ENCODE measurements around the gene MTNR1B. TPM values are rescaled to one million over a fixed set of nuclear protein-coding genes. Genes with fewer than 3 reads are reported as not detected.

Gene MTNR1B
- total and polyA plus RNA-seq, 10 of the 15 experiments (the other 5 are each of a cell fraction or from before 2014, with no cell fraction given) = not detected

DNA sequence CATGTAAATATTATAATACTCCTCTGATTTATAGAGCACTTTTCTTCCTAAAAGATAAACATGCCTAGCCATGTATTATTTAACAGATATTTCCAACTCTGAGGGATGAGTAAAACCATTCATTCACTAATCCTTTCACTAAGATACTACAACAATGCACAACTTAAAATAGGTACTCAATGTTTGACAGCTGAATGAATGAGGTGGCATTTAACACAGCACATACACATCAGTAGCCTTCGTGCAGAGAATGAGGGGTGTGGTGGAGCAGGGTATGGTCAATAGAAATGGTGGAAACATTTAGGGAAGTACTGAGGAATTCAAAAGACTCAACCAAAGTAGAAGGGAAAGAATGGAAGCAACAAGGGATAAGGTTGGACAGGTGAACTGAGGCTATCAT is 46.7 kb upstream of the MTNR1B start:
- Histone ChIP-seq H3K4me1 (ENCODE audit: control insufficient read depth, insufficient read depth, low read length) (no peaks in the 10 kb centered on the region), H3K79me2 (ENCODE audit: control insufficient read depth, insufficient read depth, low read length) (no peaks in the 10 kb centered on the region), H4K20me1 (ENCODE audit: control insufficient read depth, insufficient read depth) (no peaks in the 10 kb centered on the region), H3K4me2 (ENCODE audit: control insufficient read depth, insufficient read depth) (no peak overlapping the region), H3K9ac (ENCODE audit: control insufficient read depth, insufficient read depth, low read length) (no peak overlapping the region), H3K27ac (ENCODE audit: control insufficient read depth, insufficient read depth) (no peak overlapping the region), H3K9me3 (replicated peaks; ENCODE audit: control insufficient read depth, insufficient read depth, low read length) (no peaks in the 10 kb centered on the region; the same call in 2 of the 3 replicates), H3K36me3 (ENCODE audit: control insufficient read depth in 2 of 2, insufficient read depth in 2 of 2, low read length in 1 of 2) (no peaks in the 10 kb centered on the region), H3K27me3 (replicated peaks in 1 of 2; ENCODE audit: control insufficient read depth in 2 of 2, insufficient read depth in 2 of 2, low read length in 1 of 2) (no peaks in the 10 kb centered on the region), H3K4me3 (no peak overlapping the region), H2AFZ (ENCODE audit: control insufficient read depth, low read depth, low read length) (no peak overlapping the region)
- 0% methylated on average over 1 of the region's 1 CpG for WGBS (ENCODE audit: insufficient coverage, insufficient replicate concordance, low lambda C conversion rate, missing lambda C conversion rate)
- DNase-seq (ENCODE audit: low read depth, low spot score) (no peak), FAIRE-seq (no peak), ATAC-seq (no peak)
- intact Hi-C loops (cut with micrococcal nuclease; ENCODE audit: unreplicated experiment) (no loop called here), in situ Hi-C loops (cut with MboI) (no loop called here)
- CTCF ChIA-PET = no interaction called here
- SMC1A ChIA-PET (ENCODE audit: uncharacterized antibody, unreplicated experiment) = no interaction called here
- BruUV-seq (replicated peaks) = no TSS peak
- RAD21 ChIA-PET (ENCODE audit: unreplicated experiment) = no interaction called here
- no peak for TF ChIP-seq PBX3 (IDR thresholded peaks at IDR 0.05; ENCODE audit: insufficient replicate concordance, low read depth, low read length)
- TF ChIP-seq CHD4 (IDR thresholded peaks at IDR 0.05) = no peak
- POLR2A ChIA-PET = interaction anchor here (0.7 kb wide), 1 partner anchor 12 kb away, joined by 3 read pairs; no protein-coding TSS in a partner anchor

- WGBS (ENCODE audit: insufficient coverage, insufficient replicate concordance, low lambda C conversion rate, missing lambda C conversion rate) = 47% methylated on average over 3 of the region's 3 CpGs
- ChIA-PET SMC1A (ENCODE audit: uncharacterized antibody, unreplicated experiment) (no interaction called here), RAD21 (ENCODE audit: unreplicated experiment) (no interaction called here), CTCF (no interaction called here), POLR2A (no interaction called here)
- no peak for ATAC-seq
- H3K27ac ChIP-seq (ENCODE audit: control insufficient read depth, insufficient read depth) = no peak overlapping the region
- intact Hi-C loops (cut with micrococcal nuclease; ENCODE audit: unreplicated experiment) (no loop called here), in situ Hi-C loops (cut with MboI) (no loop called here)
- H3K9me3 ChIP-seq (replicated peaks; ENCODE audit: control insufficient read depth, insufficient read depth, low read length) = no peaks in the 10 kb centered on the region; the same call in 2 of the 3 replicates
- no peak overlapping the region for H2AFZ ChIP-seq (ENCODE audit: control insufficient read depth, low read depth, low read length)
- H3K27me3 ChIP-seq (replicated peaks in 1 of 2; ENCODE audit: control insufficient read depth in 2 of 2, insufficient read depth in 2 of 2, low read length in 1 of 2) = no peaks in the 10 kb centered on the region
- BruUV-seq (replicated peaks) = no TSS peak
- H3K4me3 ChIP-seq = no peak overlapping the region
- no peaks in the 10 kb centered on the region for H3K36me3 ChIP-seq (ENCODE audit: control insufficient read depth in 2 of 2, insufficient read depth in 2 of 2, low read length in 1 of 2)
- H3K4me1 ChIP-seq (ENCODE audit: control insufficient read depth, insufficient read depth, low read length) = no peaks in the 10 kb centered on the region
- TF ChIP-seq EGR1 (IDR thresholded peaks at IDR 0.05; ENCODE audit: borderline replicate concordance in 1 of 2, low read depth in 2 of 2, low read length in 2 of 2) = no peak
- no peak for TF ChIP-seq SIX5 (IDR thresholded peaks at IDR 0.05; ENCODE audit: low read depth, low read length, severe bottlenecking)
- no peak for TF ChIP-seq FOXK2 (IDR thresholded peaks at IDR 0.05)
- no peak for TF ChIP-seq EED (IDR thresholded peaks at IDR 0.05; ENCODE audit: low read depth)
- no peak for TF ChIP-seq WRNIP1 (IDR thresholded peaks at IDR 0.05; ENCODE audit: borderline replicate concordance, low read depth, low read length)
- no peak for TF ChIP-seq NR2C2 (IDR thresholded peaks at IDR 0.05; ENCODE audit: borderline replicate concordance, control insufficient read depth, insufficient read length, low read depth)
- TF ChIP-seq PBX3 (IDR thresholded peaks at IDR 0.05; ENCODE audit: insufficient replicate concordance, low read depth, low read length) = no peak
- TF ChIP-seq RAD51 (IDR thresholded peaks at IDR 0.05) = no peak
- no peak for TF ChIP-seq YY1 (IDR thresholded peaks at IDR 0.05; ENCODE audit: low read depth, low read length)
- TF ChIP-seq HDGF (IDR thresholded peaks at IDR 0.05) = no peak
- TF ChIP-seq SKIL (IDR thresholded peaks at IDR 0.05; ENCODE audit: low read depth, poor library complexity, severe bottlenecking) = no peak
- TF ChIP-seq POLR2A (IDR thresholded peaks at IDR 0.05; ENCODE audit: low read depth, low read length) = no peak
- no peak for TF ChIP-seq SUPT20H (IDR thresholded peaks at IDR 0.05; ENCODE audit: borderline replicate concordance, control insufficient read depth, low read depth, low read length)
- no peaks in the 10 kb centered on the region for H3K79me2 ChIP-seq (ENCODE audit: control insufficient read depth, insufficient read depth, low read length)
- FAIRE-seq = no peak
- H4K20me1 ChIP-seq (ENCODE audit: control insufficient read depth, insufficient read depth) = no peaks in the 10 kb centered on the region
- no peak overlapping the region for H3K9ac ChIP-seq (ENCODE audit: control insufficient read depth, insufficient read depth, low read length)
- no peak overlapping the region for H3K4me2 ChIP-seq (ENCODE audit: control insufficient read depth, insufficient read depth)
- DNase-seq (ENCODE audit: low read depth, low spot score) = no peak
These were observed 40.2 kb upstream of the MTNR1B start for GRCh38 chr11:92929246-92929645.
